OCI-M2 (cell line): ENCODE measurements around the gene STON1.
"Not testable (repeated sequence)": the region's sequence is repeated elsewhere in the genome, so short reads cannot be mapped to it uniquely, and the experiment has no call there.

Experiments used
- DNase-seq: peaks from one replicate; lab custom pipeline; 2025; ENCODE audit not compliant: unreplicated experiment; lab: John Stamatoyannopoulos, UW

STON1 gene

DNA sequence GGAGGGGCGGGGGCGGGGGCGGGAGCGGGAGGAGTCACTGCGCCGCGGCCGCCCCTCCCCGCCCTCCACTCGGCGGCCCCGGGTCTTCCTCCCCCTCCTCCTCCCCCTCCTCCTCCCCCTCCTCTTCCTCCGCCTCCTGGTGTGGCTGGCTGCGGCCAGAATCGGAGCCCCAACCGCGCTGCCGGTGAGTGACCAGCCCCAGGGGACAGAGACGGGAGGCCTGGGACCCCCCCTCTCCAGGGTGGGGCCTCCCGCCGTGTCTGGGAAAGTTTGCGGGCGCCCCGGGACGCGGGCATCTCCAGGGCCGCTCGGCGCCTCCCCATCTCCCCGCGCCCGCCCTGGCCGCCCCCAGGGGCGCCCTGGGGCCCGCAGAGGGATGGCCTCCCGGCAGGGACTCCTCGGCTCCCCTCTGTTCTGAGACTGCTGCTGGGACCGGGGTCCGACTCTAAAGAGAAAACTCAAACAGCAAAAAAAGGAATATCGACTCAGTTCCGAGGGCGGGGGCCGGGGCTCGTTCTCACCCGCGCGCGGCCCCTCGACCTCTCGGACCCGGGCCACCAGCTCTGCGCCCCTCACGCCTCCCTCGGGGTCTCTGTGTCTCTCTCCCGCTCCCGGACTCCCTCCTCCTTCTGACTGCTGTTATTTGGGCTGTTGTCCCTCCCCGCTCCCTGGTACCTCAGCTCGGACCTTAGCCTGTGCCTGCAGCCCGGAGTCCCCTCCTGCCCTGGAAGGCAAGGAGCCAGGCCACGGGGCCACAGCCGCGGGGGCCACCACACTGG lies at the start of gene STON1:
STON1 (plus strand) TSS at position 122 of the 779 bp plus-strand sequence. CDS start 50,480 bp downstream, outside the sequence.
- DNase-seq = no peak

- no peak for DNase-seq
Observed at GRCh38 chr2:48480526-48480925, 49.4 kb upstream of the STON1 start.

- DNase-seq = no peak
Observed at GRCh38 chr2:48482313-48482712, 47.6 kb upstream of the STON1 start.

DNA sequence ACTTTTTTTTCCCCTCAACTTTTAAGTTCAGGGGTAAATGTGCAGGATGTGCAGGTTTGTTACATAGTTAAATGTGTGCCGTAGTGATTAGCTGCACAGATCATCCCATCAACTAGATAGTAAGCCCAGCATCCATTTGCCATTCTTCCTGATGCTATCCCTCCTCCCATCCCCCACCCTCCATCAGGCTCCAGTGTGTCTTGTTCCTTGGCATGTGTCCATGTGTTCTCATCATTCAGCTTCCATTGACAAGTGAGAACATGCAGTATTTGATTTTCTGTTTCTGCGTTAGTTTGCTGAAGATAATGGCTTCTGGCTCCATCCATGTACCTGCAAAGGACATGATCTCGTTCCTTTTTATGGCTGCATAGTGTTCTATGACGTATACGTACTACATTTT lies 47.2 kb upstream of the STON1 start:
- DNase-seq = no peak

DNA sequence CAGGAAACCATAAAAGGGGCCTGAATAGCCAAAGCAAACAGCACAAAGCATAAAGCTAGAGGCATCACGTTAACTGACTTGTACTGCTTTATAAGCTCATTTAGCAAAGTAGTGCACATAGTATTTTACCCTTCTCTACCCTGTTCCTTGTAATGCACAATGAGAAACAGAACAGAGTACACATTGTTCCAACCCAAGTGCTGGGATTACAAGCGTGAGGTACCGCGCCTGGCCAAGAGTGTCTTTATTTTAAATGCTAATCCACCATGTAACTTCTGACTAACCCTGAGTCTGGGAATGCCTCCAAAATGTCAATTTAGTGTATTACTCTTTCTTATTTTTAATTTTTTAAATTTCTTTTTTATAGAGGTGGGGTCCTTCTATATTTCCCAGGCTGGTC lies 46.4 kb upstream of the STON1 start:
- DNase-seq = no peak

GRCh38 chr2:48483916-48484315 lies 46.0 kb upstream of the STON1 start:
- DNase-seq = no peak

- DNase-seq = no peak
Observed at GRCh38 chr2:48488545-48488944, 41.4 kb upstream of the STON1 start.

DNA sequence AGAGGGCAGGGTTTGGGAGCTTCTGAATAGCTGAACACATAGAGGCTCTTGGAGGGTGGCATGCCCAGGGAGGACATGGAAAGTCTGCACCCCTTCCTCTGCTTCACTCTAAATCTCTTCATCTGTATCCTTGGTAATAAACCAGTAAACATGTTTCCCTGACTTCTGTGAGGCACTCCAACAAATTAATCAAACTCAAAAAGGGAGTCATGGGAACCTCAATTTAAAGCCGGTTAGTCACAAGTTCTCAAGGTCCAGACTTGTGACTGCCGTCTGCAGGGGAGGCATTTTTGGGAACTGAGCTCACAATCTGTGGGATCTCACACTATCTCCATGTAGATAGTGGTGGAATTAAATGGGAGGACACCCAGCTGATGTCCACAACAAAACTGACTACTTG lies 33.1 kb upstream of the STON1 start:
- DNase-seq = no peak

DNA sequence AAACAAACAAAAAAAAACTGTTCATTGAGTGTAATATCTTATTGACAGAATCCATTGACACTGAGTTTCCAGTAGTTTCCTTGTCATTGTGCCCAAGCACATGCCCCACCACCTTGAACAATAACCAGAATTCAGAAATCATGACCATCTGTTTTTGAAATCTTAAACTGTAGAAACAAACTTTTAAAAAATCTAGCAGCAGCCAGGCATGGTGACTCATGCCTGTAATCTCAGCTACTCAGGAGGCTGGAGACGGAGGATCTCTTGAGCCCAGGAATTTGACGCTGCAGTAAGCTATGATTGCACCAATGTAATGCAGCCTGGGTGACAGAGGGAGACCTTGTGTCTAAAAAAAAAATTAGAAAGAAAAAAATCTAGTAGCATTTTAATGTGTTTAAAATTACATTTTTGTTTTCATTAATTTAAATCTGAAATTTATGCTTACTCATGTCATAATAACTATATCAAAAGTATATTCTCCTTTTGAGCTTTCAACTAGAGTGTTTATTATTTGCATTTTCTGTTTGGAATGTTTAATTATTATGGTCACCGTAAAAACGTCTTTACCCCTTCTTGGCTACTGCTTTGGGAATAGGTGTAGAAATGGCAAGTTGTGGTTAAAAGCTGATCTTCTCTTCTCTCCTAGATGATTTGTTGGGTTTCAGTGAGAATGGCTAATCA lies 25.2 kb upstream of the STON1 start:
- no peak for DNase-seq

DNA sequence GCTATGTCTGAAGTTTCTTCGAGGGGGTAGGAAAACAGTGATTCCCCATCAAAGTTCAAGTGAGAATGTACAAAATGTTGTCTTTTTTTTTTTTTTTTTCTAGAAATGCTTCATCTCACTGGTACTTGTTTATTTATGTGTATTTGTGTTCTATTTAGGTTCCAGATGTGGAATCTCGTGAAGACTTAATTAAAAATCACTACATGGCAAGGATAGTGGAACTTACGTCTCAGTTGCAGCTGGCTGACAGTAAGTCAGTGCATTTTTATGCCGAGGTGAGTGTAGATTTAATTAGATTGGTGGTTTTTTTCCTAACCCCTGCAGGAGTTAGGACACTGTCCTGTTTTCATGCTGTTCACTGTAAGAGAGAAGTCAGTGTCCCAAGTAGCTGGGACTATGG lies 22.8 kb upstream of the STON1 start:
- no peak for DNase-seq

DNA sequence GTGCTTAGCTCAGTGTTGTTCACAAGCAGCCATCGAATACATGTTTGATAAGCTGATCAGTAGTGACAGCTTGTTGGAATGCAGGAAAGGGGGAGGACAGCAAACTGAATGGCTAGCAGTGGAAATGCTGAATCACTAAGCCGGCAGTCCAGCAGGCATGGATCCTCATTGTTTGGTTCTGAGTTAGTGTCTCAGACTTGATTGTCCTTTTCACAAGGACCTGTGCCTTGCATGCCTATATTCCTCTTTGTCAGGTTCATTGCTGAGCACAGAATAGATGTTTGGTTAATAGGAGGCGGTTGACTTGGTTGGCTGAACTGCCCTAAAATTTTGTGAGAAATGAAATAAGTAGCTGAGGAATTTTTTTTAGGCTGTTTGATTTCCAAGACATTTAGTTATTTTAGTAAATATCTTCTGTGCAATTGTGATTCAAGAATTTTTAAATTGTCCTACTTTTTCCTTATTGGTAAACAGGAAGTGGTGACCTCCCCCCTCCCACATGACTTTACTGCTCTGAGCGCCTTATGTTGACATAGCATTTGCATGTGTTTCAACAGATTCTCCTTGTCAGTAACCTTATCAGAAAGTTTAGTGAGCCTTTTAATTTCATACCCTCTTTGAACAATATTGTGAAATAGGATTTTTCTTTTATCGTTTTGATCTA lies 21.4 kb upstream of the STON1 start:
- DNase-seq = peak; percentile 28

GRCh38 chr2:48510329-48510728 lies 19.6 kb upstream of the STON1 start:
- DNase-seq = no peak

DNA sequence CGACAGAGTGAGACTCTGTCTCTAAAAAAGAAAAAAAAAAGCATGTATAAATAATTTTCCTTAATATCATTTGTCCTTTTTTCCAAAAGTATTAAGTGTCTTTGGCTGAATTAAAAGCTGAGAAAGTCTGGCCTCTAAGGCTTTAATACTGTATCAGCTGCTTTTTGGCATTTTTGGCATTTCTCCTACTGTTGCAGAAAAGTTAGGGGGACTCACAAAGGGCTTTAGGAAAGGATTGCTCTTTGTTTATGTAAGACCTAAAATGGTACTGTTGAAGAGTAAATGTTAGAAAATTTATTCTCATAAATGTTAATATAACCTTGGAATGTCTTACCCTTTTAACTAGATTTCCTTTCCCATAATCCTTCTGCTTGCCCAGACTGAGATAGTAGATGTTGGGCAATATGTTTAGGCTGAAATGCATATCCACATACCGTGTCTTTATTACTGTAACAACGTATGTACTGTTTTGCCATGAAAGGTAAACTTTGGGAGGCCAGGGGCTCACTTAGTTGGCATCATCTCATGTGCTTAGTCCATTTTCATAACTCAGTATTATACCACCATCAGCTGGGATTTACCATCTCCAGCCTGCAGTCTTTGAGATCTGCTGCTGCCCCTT lies 18.0 kb upstream of the STON1 start:
- DNase-seq = no peak

DNA sequence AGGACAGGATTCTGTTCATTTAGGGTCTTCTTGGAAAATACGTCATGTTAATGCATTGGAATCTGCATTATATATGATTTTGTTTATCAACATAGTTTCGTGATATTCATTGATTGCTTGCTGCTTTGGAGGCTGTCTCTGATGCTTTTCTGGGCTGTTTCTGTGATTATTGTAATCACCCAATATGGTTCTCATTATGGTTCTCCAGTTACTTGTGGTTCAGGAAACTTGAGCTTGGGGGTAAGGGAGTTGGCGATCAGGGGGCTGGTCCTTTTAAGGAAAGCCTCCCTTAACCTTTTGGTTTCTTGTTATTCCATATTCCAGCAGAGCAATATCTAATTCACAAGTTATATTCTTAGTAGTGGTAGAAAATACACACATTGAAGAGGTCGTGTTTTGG lies 17.4 kb upstream of the STON1 start:
- DNase-seq = no peak

GRCh38 chr2:48514348-48515003 lies 15.5 kb upstream of the STON1 start:
- DNase-seq = no peak

- DNase-seq = no peak
Observed at GRCh38 chr2:48515513-48515985, 14.4 kb upstream of the STON1 start.

GRCh38 chr2:48519593-48519992 lies 10.4 kb upstream of the STON1 start:
- no peak for DNase-seq

- not testable (repeated sequence) for DNase-seq
Observed at GRCh38 chr2:48524756-48525155, 5.2 kb upstream of the STON1 start.

DNA sequence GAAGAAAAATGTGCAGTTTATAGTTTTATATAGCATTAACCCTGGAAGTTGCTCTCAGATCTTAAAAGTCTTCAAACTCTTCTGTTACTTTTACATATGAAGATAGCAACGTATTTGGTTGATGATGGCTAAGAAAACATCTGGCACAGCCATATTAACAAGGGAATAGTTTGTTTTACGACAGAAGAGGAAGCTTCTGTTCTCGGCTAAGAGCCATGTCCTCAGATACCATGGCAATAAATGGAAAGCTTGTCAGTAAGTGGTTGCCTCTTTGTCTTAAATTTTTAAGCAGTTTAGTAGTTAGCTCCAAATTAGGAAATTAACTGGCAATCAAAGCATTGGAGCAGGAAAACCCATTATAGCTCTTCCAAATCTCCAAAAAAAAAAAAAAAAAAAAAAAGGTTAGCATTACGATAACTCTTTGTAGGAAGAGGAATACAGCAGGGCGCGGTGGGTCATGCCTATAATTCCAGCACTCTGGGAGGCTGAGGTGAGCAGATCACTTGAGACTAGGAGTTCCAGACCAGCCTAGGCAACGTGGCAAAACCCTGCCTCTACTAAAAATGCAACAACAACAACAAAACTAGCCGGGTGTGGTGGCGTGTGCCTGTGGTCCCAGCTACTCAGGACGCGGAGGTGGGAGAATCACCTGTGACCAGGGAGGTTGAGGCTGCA lies 4.5 kb upstream of the STON1 start:
- no peak for DNase-seq

GRCh38 chr2:48527226-48527885 lies 2.6 kb upstream of the STON1 start:
- DNase-seq = no peak
